Mesenchymal stem cell (in vitro differentiated cells and primary cell): ENCODE measurements around the gene MTUS2.

ENCODE experiments used
- DNase-seq: peaks from one replicate; pipeline ENCODE4 v3.0.0-alpha.2; 2013
- H2AFZ ChIP-seq: one replicate; pipeline ENCODE4 v1.6.1; 2013; ENCODE audit warnings: low read depth, mild to moderate bottlenecking, control low read depth, inconsistent platforms, low read length, moderate library complexity
- H2AK5ac ChIP-seq: 2 replicates; pipeline ENCODE4 v1.6.1; 2013; ENCODE audit warnings: low read length, moderate library complexity, mild to moderate bottlenecking, inconsistent platforms; ENCODE audit not compliant: severe bottlenecking
- H2BK120ac ChIP-seq: one replicate; pipeline ENCODE4 v1.6.1; 2013; ENCODE audit warnings: low read depth, mild to moderate bottlenecking, inconsistent platforms, low read length, moderate library complexity
- H2BK12ac ChIP-seq, 2 experiments: one replicate each; pipeline ENCODE4 v1.6.1; 2013; ENCODE audit warnings: inconsistent platforms in 2 of 2, low read length in 2 of 2, mild to moderate bottlenecking in 2 of 2, moderate library complexity in 2 of 2, control low read depth in 1 of 2
- H2BK15ac ChIP-seq: one replicate; pipeline ENCODE4 v1.6.1; 2013; ENCODE audit warnings: mild to moderate bottlenecking, low read depth, inconsistent platforms; ENCODE audit not compliant: poor library complexity, severe bottlenecking
- H2BK5ac ChIP-seq: 2 replicates; pipeline ENCODE4 v1.6.1; 2013; ENCODE audit warnings: low read depth, mild to moderate bottlenecking, low read length, control low read depth, inconsistent platforms; ENCODE audit not compliant: poor library complexity, severe bottlenecking
- H3K14ac ChIP-seq, 2 experiments: one replicate each; pipeline ENCODE4 v1.6.1; 2013; ENCODE audit warnings: inconsistent platforms in 2 of 2, low read length in 2 of 2, control low read depth in 1 of 2, mild to moderate bottlenecking in 1 of 2, moderate library complexity in 1 of 2
- H3K18ac ChIP-seq, 2 experiments: one replicate each; pipeline ENCODE4 v1.6.1; 2013; ENCODE audit warnings: inconsistent platforms in 2 of 2, low read length in 2 of 2, control low read depth in 1 of 2, low read depth in 1 of 2, mild to moderate bottlenecking in 1 of 2
- H3K23ac ChIP-seq, 2 experiments: one replicate each; pipeline ENCODE4 v1.6.1; 2013; ENCODE audit warnings: inconsistent platforms in 2 of 2, low read length in 2 of 2, mild to moderate bottlenecking in 2 of 2, moderate library complexity in 2 of 2, control low read depth in 1 of 2
- H3K27ac ChIP-seq: 2 replicates; pipeline ENCODE4 v1.5.1; 2013; ENCODE audit warnings: mild to moderate bottlenecking, moderate library complexity, low read length, control low read depth, inconsistent platforms; ENCODE audit not compliant: poor library complexity, severe bottlenecking
- H3K27me3 ChIP-seq, 2 experiments: 2 replicates each; pipeline versions ENCODE4 v1.6.1 to v1.7.0; 2013; ENCODE audit warnings: low read length in 2 of 2, mild to moderate bottlenecking in 2 of 2, moderate library complexity in 2 of 2, control low read depth in 1 of 2, inconsistent platforms in 1 of 2; ENCODE audit not compliant: control insufficient read depth in 1 of 2, insufficient read depth in 1 of 2
- H3K36me3 ChIP-seq, 2 experiments: 2 replicates each; pipeline versions ENCODE4 v1.6.1 to v1.7.0; 2013; ENCODE audit warnings: low read length in 2 of 2, control low read depth in 1 of 2, inconsistent platforms in 1 of 2, low read depth in 1 of 2, mild to moderate bottlenecking in 1 of 2; ENCODE audit not compliant: insufficient read depth in 2 of 2, control insufficient read depth in 1 of 2
- H3K4ac ChIP-seq, 2 experiments: one replicate each; pipeline ENCODE4 v1.6.1; 2013; ENCODE audit warnings: inconsistent platforms in 2 of 2, low read length in 2 of 2, mild to moderate bottlenecking in 2 of 2, moderate library complexity in 2 of 2, control low read depth in 1 of 2, low read depth in 1 of 2
- H3K4me1 ChIP-seq: 2 replicates; pipeline ENCODE4 v1.6.1; 2013; ENCODE audit warnings: low read depth, low read length, control low read depth; ENCODE audit not compliant: control insufficient read depth, insufficient read depth
- H3K4me2 ChIP-seq: 2 replicates; pipeline ENCODE4 v1.6.1; 2013; ENCODE audit warnings: low read length, mild to moderate bottlenecking, inconsistent platforms; ENCODE audit not compliant: poor library complexity, severe bottlenecking
- H3K4me3 ChIP-seq, 2 experiments: 2 replicates each; pipeline versions ENCODE4 v1.5.1 to v1.7.0; 2013; ENCODE audit warnings: low read length in 2 of 2, mild to moderate bottlenecking in 2 of 2, control low read depth in 1 of 2, low read depth in 1 of 2; ENCODE audit not compliant: insufficient read depth in 1 of 2
- H3K79me1 ChIP-seq: replicated peaks from 2 replicates; pipeline ENCODE4 v1.6.1; 2013; ENCODE audit warnings: mild to moderate bottlenecking, control low read depth, low read length, inconsistent platforms; ENCODE audit not compliant: poor library complexity, severe bottlenecking
- H3K9ac ChIP-seq: 2 replicates; pipeline ENCODE4 v1.7.0; 2013; ENCODE audit warnings: mild to moderate bottlenecking, low read length, moderate library complexity
- H3K9me3 ChIP-seq: 2 replicates; pipeline ENCODE4 v1.7.0; 2013; ENCODE audit warnings: mild to moderate bottlenecking, low read length; ENCODE audit not compliant: control insufficient read depth
- H4K8ac ChIP-seq: one replicate; pipeline ENCODE4 v1.6.1; 2013; ENCODE audit warnings: inconsistent platforms, mild to moderate bottlenecking, low read length, moderate library complexity
- H4K91ac ChIP-seq: one replicate; pipeline ENCODE4 v1.6.1; 2013; ENCODE audit warnings: mild to moderate bottlenecking, low read length, inconsistent platforms
- WGBS: methylation state at CpG from one replicate; pipeline ENCODE4 v1.1.7; 2013; ENCODE audit warnings: mixed read lengths; 5-methylcytosine and 5-hydroxymethylcytosine counted together

Gene MTUS2

GRCh38 chr13:29421118-29421517 lies 601.0 kb downstream of the MTUS2 start:
- Histone ChIP-seq H3K18ac (no peak overlapping the region), H3K36me3 (no peaks in the 10 kb centered on the region), H2AK5ac (no peak overlapping the region), H3K27me3 (peaks cover 18 to 21% of the 10 kb centered on the region in 2 experiments), H4K91ac (no peak overlapping the region), H2BK5ac (no peak overlapping the region), H3K4me1 (no peaks in the 10 kb centered on the region), H3K4me2 (no peak overlapping the region), H3K9ac (no peak overlapping the region), H3K4me3 (no peak overlapping the region), H3K27ac (no peak overlapping the region), H2BK15ac (no peak overlapping the region), H3K14ac (no peak overlapping the region), H3K79me1 (no peaks in the 10 kb centered on the region), H3K23ac (no peak overlapping the region), H2AFZ (no peak overlapping the region), H2BK120ac (no peak overlapping the region), H4K8ac (no peak overlapping the region), H2BK12ac (no peak overlapping the region), H3K4ac (no peak overlapping the region), H3K9me3 (no peaks in the 10 kb centered on the region)
- no peak for DNase-seq
- WGBS, result 91% methylated on average over 2 of the region's 3 CpGs

GRCh38 chr13:29422015-29422414 lies 601.9 kb downstream of the MTUS2 start:
- Histone ChIP-seq H2BK12ac (no peak overlapping the region), H2BK15ac (no peak overlapping the region), H3K4me3 (no peak overlapping the region), H3K36me3 (no peaks in the 10 kb centered on the region), H3K9ac (no peak overlapping the region), H2AFZ (no peak overlapping the region), H4K8ac (no peak overlapping the region), H3K18ac (no peak overlapping the region), H2BK120ac (no peak overlapping the region), H3K9me3 (no peaks in the 10 kb centered on the region), H3K4me2 (no peak overlapping the region), H2AK5ac (no peak overlapping the region), H3K4ac (no peak overlapping the region), H3K4me1 (no peaks in the 10 kb centered on the region), H2BK5ac (no peak overlapping the region), H4K91ac (no peak overlapping the region), H3K23ac (no peak overlapping the region), H3K27me3 (peaks cover 27 to 29% of the 10 kb centered on the region in 2 experiments), H3K14ac (no peak overlapping the region), H3K79me1 (no peaks in the 10 kb centered on the region), H3K27ac (no peak overlapping the region)
- no peak for DNase-seq
- WGBS, result 90% methylated on average over 5 of the region's 5 CpGs

GRCh38 chr13:29423050-29423449 lies 602.9 kb downstream of the MTUS2 start:
- no peak overlapping the region for H2AK5ac ChIP-seq
- H3K14ac ChIP-seq, result no peak overlapping the region
- WGBS, result 100% methylated on average over 1 of the region's 1 CpG
- no peak overlapping the region for H2BK15ac ChIP-seq
- H3K27ac ChIP-seq, result no peak overlapping the region
- H3K4me3 ChIP-seq, result no peak overlapping the region
- H2BK12ac ChIP-seq, result no peak overlapping the region
- no peaks in the 10 kb centered on the region for H3K4me1 ChIP-seq
- H3K9me3 ChIP-seq, result no peaks in the 10 kb centered on the region
- no peak overlapping the region for H2BK5ac ChIP-seq
- H3K23ac ChIP-seq, result no peak overlapping the region
- no peaks in the 10 kb centered on the region for H3K79me1 ChIP-seq
- H3K18ac ChIP-seq, result no peak overlapping the region
- H4K8ac ChIP-seq, result no peak overlapping the region
- DNase-seq, result no peak
- peaks cover 29 to 35% of the 10 kb centered on the region in 2 experiments for H3K27me3 ChIP-seq
- no peak overlapping the region for H3K4me2 ChIP-seq
- no peaks in the 10 kb centered on the region for H3K36me3 ChIP-seq
- H2BK120ac ChIP-seq, result no peak overlapping the region
- H4K91ac ChIP-seq, result no peak overlapping the region
- no peak overlapping the region for H3K4ac ChIP-seq
- H2AFZ ChIP-seq, result no peak overlapping the region
- H3K9ac ChIP-seq, result no peak overlapping the region

- Histone ChIP-seq H3K79me1 (no peaks in the 10 kb centered on the region), H3K27ac (no peak overlapping the region), H3K4ac (no peak overlapping the region), H2AFZ (no peak overlapping the region), H3K4me3 (peak overlapping the region; percentile 32 to 83), H4K91ac (no peak overlapping the region), H3K27me3 (peaks cover 12 to 41% of the 10 kb centered on the region in 2 experiments), H2BK15ac (no peak overlapping the region), H3K9me3 (no peaks in the 10 kb centered on the region), H3K9ac (peak overlapping the region; percentile 76), H3K18ac (no peak overlapping the region), H2BK12ac (no peak overlapping the region), H2AK5ac (no peak overlapping the region), H4K8ac (no peak overlapping the region), H3K4me2 (peak overlapping the region; percentile 58), H3K23ac (no peak overlapping the region), H2BK120ac (no peak overlapping the region), H3K14ac (no peak overlapping the region), H3K36me3 (no peaks in the 10 kb centered on the region), H2BK5ac (no peak overlapping the region), H3K4me1 (peaks cover 6% of the 10 kb centered on the region)
- DNase-seq, result no peak
- WGBS, result 0% methylated on average over 2 of the region's 3 CpGs
Measured at GRCh38 chr13:29427937-29428309, 607.8 kb downstream of the MTUS2 start.
